Right lobe of liver (tissue), 6 donors: ENCODE results near the gene LTBP1. TPM values are rescaled to one million over a fixed set of nuclear protein-coding genes. Genes with fewer than 3 reads are reported as not detected.
"Not testable (repeated sequence)": the region's sequence is repeated elsewhere in the genome, so short reads cannot be mapped to it uniquely, and the experiment has no call there.

Source experiments
- ATAC-seq, 4 donors: fragments of 200-7000 bp; cut with Tn5 transposase; one replicate each; pipeline ENCODE4 v1.9.1; 2020; ENCODE audit warnings: mild to moderate bottlenecking in 4 of 4, moderate library complexity in 4 of 4
- DNase-seq, 3 donors: peaks; one replicate each; pipeline ENCODE4 v3.0.0-alpha.2; 2020
- H3K27ac ChIP-seq, 3 donors: fragments of 200-600 bp; one replicate each; pipeline ENCODE4 v1.8.0; 2022
- H3K27me3 ChIP-seq, 2 donors: fragments of 200-600 bp; one replicate each; pipeline ENCODE4 v1.8.0; 2022
- H3K36me3 ChIP-seq, 4 donors: fragments of 200-600 bp; sonication (generic) in 1 of 4; one replicate each; pipeline versions ENCODE4 v1.5.1 to v1.8.0; 2017 to 2022; ENCODE audit warnings: control low read depth in 1 of 4
- H3K4me1 ChIP-seq, 4 donors: fragments of 200-600 bp; sonication (generic) in 1 of 4; one replicate each; pipeline versions ENCODE4 v1.5.1 to v1.8.0; 2017 to 2022; ENCODE audit warnings: control low read depth in 1 of 4
- H3K4me3 ChIP-seq, 3 donors: fragments of 200-600 bp; one replicate each; pipeline ENCODE4 v1.8.0; 2022
- H3K9me3 ChIP-seq, 4 donors: fragments of 200-600 bp; sonication (generic) in 1 of 4; one replicate each; pipeline versions ENCODE4 v1.5.1 to v1.8.0; 2017 to 2022; ENCODE audit warnings: control low read depth in 1 of 4
- CTCF ChIP-seq, 4 donors: fragments of 200-600 bp in 3 of 4; fragments of 450-650 bp in 1 of 4; IDR thresholded peaks; one replicate each; pipeline versions ENCODE4 v1.5.1 to v1.8.0; 2016 to 2022; ENCODE audit warnings: antibody characterized with exemption in 4 of 4, mild to moderate bottlenecking in 2 of 4
- POLR2A ChIP-seq: fragments of 450-650 bp; IDR thresholded peaks from one replicate; pipeline ENCODE4 v1.6.1; 2017; ENCODE audit warnings: antibody characterized with exemption, mild to moderate bottlenecking
- WGBS: methylation state at CpG from one replicate; pipeline ENCODE4 v1.1.6; 2018; ENCODE audit warnings: low coverage, low lambda C conversion rate; ENCODE audit not compliant: insufficient coverage; ENCODE audit errors: missing lambda C conversion rate; 5-methylcytosine and 5-hydroxymethylcytosine counted together
- intact Hi-C, 2 donors: fragments of 100-400 bp; cut with DNase I; formaldehyde crosslinking; loops; one replicate each; pipeline versions ENCODE4 v1.11.2 to v1.14.1; 2022
- total RNA-seq, 6 experiments: library from RNA; depleted of rRNA in 2 of 6; stranded (reverse); fragments of >200 nt in 2 of 6; fragmentation: NEBNext Ultra II Directional in 3 of 6; extraction: Animal tissue kit (Norgen Biotek cat#: 25700) in 3 of 6; gene quantifications; one replicate each; pipeline versions ENCODE4 v1.1.0 to v1.2.4, GENCODE V29; 2016 to 2023
- donor health status: DM: no; HTN: yes; CAD: no.
- donor health status: DM: no; HTN: no; CAD: no.
- donor health status: DM: no; HTN: no; CAD: no.
- donor health status: DM: no; HTN: yes; CAD: no.
- donor health status: DM: no; HTN: yes; CAD: no.

LTBP1 gene
- total RNA-seq, 6 experiments from 2014 or later: 5.4 to 14.2 (median 9.1) TPM

GRCh38 chr2:32910883-32911598 lies 35.7 kb upstream of the LTBP1 start:
- H3K36me3 ChIP-seq: no peaks in the 10 kb centered on the region
- DNase-seq: no peak

GRCh38 chr2:32915694-32916093 lies 31.1 kb upstream of the LTBP1 start:
- Histone ChIP-seq H3K4me1 (no peaks in the 10 kb centered on the region), H3K36me3 (no peaks in the 10 kb centered on the region), H3K27me3 (no peaks in the 10 kb centered on the region), H3K4me3 (no peak overlapping the region), H3K27ac (no peak overlapping the region), H3K9me3 (no peaks in the 10 kb centered on the region)
- no peak for TF ChIP-seq POLR2A
- WGBS: 100% methylated on average over 1 of the region's 1 CpG
- no peak for DNase-seq
- intact Hi-C loops: no loop called here
- no peak for ATAC-seq

More at GRCh38 chr2:32910883-32911598, 35.7 kb upstream of the LTBP1 start:
- Histone ChIP-seq H3K4me3 (no peak overlapping the region), H3K9me3 (no peaks in the 10 kb centered on the region), H3K27me3 (no peaks in the 10 kb centered on the region), H3K4me1 (no peaks in the 10 kb centered on the region), H3K27ac (no peak overlapping the region)
- WGBS: 80% methylated on average over 8 of the region's 8 CpGs
- intact Hi-C loops: no loop called here
- ATAC-seq: no peak
- TF ChIP-seq POLR2A: no peak
- no peak for TF ChIP-seq CTCF (IDR thresholded peaks at IDR 0.05)

GRCh38 chr2:32918774-32919173 lies 28.0 kb upstream of the LTBP1 start:
- Histone ChIP-seq H3K27ac (no peak overlapping the region), H3K27me3 (no peaks in the 10 kb centered on the region), H3K4me1 (no peaks in the 10 kb centered on the region), H3K36me3 (no peaks in the 10 kb centered on the region), H3K9me3 (no peaks in the 10 kb centered on the region), H3K4me3 (no peak overlapping the region)
- ATAC-seq: no peak
- 80% methylated on average over 6 of the region's 6 CpGs for WGBS
- intact Hi-C loops: no loop called here
- DNase-seq: no peak
- no peak for TF ChIP-seq POLR2A
- no peak for TF ChIP-seq CTCF (IDR thresholded peaks at IDR 0.05)

GRCh38 chr2:32919901-32920300 lies 26.9 kb upstream of the LTBP1 start:
- WGBS: 88% methylated on average over 6 of the region's 6 CpGs
- H3K36me3 ChIP-seq, DNase-seq, intact Hi-C loops, H3K27ac ChIP-seq, H3K4me1 ChIP-seq, H3K4me3 ChIP-seq, H3K9me3 ChIP-seq, ATAC-seq, H3K27me3 ChIP-seq: not testable (repeated sequence)

- H3K36me3 ChIP-seq, H3K27me3 ChIP-seq, H3K4me3 ChIP-seq, H3K9me3 ChIP-seq, DNase-seq, H3K27ac ChIP-seq, intact Hi-C loops, ATAC-seq, H3K4me1 ChIP-seq: not testable (repeated sequence)
- 93% methylated on average over 5 of the region's 5 CpGs for WGBS
Observed at GRCh38 chr2:32921486-32921885, 25.3 kb upstream of the LTBP1 start.

- intact Hi-C loops: no loop called here
- H3K27me3 ChIP-seq: no peaks in the 10 kb centered on the region
- 50% methylated on average over 1 of the region's 1 CpG for WGBS
- no peaks in the 10 kb centered on the region for H3K36me3 ChIP-seq
- DNase-seq: no peak
- H3K9me3 ChIP-seq: no peaks in the 10 kb centered on the region
- no peak for ATAC-seq
- H3K4me3 ChIP-seq: no peak overlapping the region
- H3K27ac ChIP-seq: no peak overlapping the region
- no peaks in the 10 kb centered on the region for H3K4me1 ChIP-seq
- TF ChIP-seq POLR2A (no peak), CTCF (IDR thresholded peaks at IDR 0.05) (no peak)
Observed at GRCh38 chr2:32922501-32922900, 24.3 kb upstream of the LTBP1 start.
